Fibroblast of the aortic adventitia (primary cell): ENCODE measurements around the gene SLC9B1. TPM values are rescaled to one million over a fixed set of nuclear protein-coding genes. Genes with fewer than 3 reads are reported as not detected.

ENCODE experiments used
- DNase-seq: peaks from one replicate; pipeline ENCODE4 v3.0.0-alpha.2; 2010; ENCODE audit warnings: low read depth
- H3K4me3 ChIP-seq: 2 replicates; pipeline ENCODE4 v1.5.1; 2011; ENCODE audit warnings: low read depth, mild to moderate bottlenecking, control low read depth, low read length, moderate library complexity
- CTCF ChIP-seq: IDR thresholded peaks from 2 replicates; pipeline ENCODE4 v1.5.1; 2011; ENCODE audit warnings: mild to moderate bottlenecking, low read length, control low read depth, inconsistent platforms; ENCODE audit not compliant: insufficient read depth
- total RNA-seq: library from RNA; depleted of rRNA; stranded (reverse); fragments of >200 nt; gene quantifications from 2 replicates; pipeline ENCODE4 v1.2.3, GENCODE V29; 2012; ENCODE audit warnings: low replicate concordance

Gene SLC9B1
- total RNA-seq, result 1.2 and 2.0 TPM in 2 replicates

DNA sequence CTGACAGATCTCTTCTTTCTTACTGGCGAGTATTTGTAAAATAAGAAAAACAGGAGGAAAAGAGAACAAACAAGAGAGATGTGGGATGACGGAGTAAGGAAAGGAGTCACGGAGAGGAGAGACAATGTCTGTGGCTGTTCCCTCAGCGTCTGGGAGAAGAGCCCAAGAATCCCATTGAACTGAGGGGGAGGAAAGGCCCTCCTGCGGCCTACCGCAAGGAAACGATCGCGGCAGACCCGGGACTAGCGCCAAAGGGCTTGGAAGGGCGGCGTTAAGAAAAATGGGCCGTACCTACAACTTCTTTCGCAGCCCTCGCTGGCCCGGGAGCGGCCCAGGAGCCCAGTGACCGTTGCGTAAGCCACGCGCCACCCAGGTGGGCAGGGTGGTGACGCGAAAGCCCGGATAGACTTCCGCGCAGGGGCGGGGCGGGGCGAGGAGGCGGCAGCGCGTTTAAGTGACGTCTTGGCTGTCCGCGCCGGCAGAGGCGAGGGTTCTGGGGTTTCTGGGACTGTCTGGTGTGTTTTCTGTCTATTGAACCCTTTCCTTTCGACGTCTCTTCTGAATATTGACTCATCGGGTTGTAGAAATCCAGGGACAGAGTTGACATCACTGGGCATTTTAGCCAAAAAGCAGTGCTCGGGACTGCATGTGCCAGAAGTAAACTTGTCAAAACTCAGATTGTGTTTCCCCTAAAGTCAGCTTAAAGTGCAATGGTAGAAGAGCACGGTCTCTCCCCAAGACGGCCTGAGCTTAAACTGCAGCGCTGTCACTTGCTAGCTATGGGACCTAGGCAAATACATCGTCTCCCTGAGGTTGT, at the start of gene SLC9B1:
TSS of gene SLC9B1 (minus strand) at position 398 of the 817 bp plus-strand sequence. CDS start 27,994 bp downstream, outside the sequence.
- peak within 1 kb of the TSS; percentile 65 for H3K4me3 ChIP-seq
- DNase-seq, result peak; percentile 97
- no peak for TF ChIP-seq CTCF

DNA sequence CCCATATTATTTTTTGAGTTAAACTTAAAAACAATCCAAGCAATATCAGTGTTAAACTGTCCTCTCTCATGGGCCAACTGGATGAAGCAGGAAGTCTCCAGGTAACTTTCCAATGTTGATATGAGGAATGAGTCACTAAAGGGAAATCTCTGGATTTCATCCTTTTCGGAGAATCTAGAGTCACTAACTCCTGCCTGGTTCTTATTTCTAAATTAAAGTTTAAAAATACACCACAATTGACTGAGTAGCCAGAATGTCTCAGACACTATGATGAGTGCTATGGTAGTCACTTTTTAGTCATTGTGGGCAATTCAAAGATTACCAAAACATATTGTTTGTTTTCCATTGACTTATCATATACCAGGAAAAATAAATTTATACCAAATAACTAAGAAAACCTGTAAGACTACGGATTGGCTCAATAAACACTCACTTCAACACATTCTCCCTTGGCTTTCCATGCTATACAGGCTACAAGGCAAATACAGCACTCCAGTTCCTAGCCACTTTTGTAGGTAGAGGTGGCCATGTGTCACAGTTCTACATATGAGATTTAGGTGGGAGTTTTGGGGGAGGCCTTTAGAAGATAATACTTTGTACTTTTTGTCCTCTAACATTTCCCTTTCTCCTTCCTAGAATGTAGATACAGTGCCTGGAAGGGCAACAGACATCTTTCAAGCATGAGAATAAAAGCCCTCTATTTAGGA, 48.5 kb upstream of the SLC9B1 start:
- TF ChIP-seq CTCF, result no peak
- H3K4me3 ChIP-seq, result no peak overlapping the region
- no peak for DNase-seq

- TF ChIP-seq CTCF, result no peak
- no peak overlapping the region for H3K4me3 ChIP-seq
Observed at GRCh38 chr4:103060453-103061148, 41.1 kb upstream of the SLC9B1 start.

GRCh38 chr4:103054030-103054429, 34.5 kb upstream of the SLC9B1 start:
- no peak overlapping the region for H3K4me3 ChIP-seq
- DNase-seq, result no peak
- TF ChIP-seq CTCF, result no peak

More at GRCh38 chr4:103060453-103061148, 41.1 kb upstream of the SLC9B1 start:
- DNase-seq, result no peak

- no peak for DNase-seq
- TF ChIP-seq CTCF, result no peak
- H3K4me3 ChIP-seq, result no peak overlapping the region
Observed at GRCh38 chr4:103052779-103053178, 33.3 kb upstream of the SLC9B1 start.

DNA sequence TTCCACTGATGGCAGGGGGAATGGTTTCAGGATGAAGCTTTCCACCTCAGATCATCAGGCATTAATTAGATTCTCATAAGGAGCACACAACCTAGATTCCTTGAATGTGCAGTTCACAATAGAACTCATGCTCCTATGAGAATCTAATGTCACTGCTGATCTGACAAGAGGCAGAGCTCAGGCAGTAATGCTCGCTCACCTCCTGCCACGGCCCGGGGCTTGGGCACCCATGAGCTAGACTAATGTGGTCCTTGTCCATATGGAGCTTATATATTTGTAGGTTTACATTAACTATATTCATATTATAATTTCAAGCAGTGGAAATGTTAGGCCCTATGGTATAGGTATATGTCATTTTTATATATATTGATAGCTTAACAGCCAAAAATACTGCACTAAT, 32.6 kb upstream of the SLC9B1 start:
- no peak overlapping the region for H3K4me3 ChIP-seq
- no peak for TF ChIP-seq CTCF
- DNase-seq, result no peak
